AG04450 (cell line): Measurements from ENCODE around the gene RGS18. TPM values are rescaled to one million over a fixed set of nuclear protein-coding genes. Genes with fewer than 3 reads are reported as not detected.

Experiments
- CTCF ChIA-PET: fragments of 300-600, 350-600 bp; formaldehyde crosslinking; extraction: SDS; loops from one replicate; lab custom pipeline; 2022; ENCODE audit warnings: antibody characterized with exemption, inconsistent platforms; lab: Charles Lee
- POLR2A ChIA-PET: fragments of 350-600 bp; formaldehyde crosslinking; extraction: SDS; loops from one replicate; lab custom pipeline; 2021; ENCODE audit warnings: antibody characterized with exemption, inconsistent platforms; lab: Yijun Ruan, JAX
- DNase-seq: peaks from one replicate; pipeline ENCODE4 v3.0.0-alpha.2; 2011; ENCODE audit warnings: low read depth, low spot score
- H3K27ac ChIP-seq: one replicate; pipeline ENCODE4 v1.5.1; 2012; ENCODE audit warnings: low read depth, low read length, control low read depth
- H3K27me3 ChIP-seq: one replicate; pipeline ENCODE4 v1.6.0; 2012; ENCODE audit warnings: low read length; ENCODE audit not compliant: control insufficient read depth, insufficient read depth
- H3K4me3 ChIP-seq: 2 replicates; pipeline ENCODE4 v1.5.1; 2011; ENCODE audit warnings: mild to moderate bottlenecking, low read depth, low read length, control low read depth
- H3K9me3 ChIP-seq: 2 replicates; pipeline ENCODE4 v1.5.1; 2012; ENCODE audit warnings: low read length; ENCODE audit not compliant: control insufficient read depth, insufficient read depth
- polyA plus RNA-seq: library from polyadenylated mRNA; depleted of rRNA; stranded (reverse); fragments of >200 nt; gene quantifications from 2 replicates; pipeline ENCODE4 v1.2.3, GENCODE V29; 2011
- TF ChIP-seq, protein P1 (sequence below): IDR thresholded peaks from 2 replicates; pipeline ENCODE4 v1.5.1; 2011; ENCODE audit warnings: low read depth, low read length, control low read depth, inconsistent platforms

Gene RGS18
- polyA plus RNA-seq, 1 experiment, result 1.6 TPM

DNA sequence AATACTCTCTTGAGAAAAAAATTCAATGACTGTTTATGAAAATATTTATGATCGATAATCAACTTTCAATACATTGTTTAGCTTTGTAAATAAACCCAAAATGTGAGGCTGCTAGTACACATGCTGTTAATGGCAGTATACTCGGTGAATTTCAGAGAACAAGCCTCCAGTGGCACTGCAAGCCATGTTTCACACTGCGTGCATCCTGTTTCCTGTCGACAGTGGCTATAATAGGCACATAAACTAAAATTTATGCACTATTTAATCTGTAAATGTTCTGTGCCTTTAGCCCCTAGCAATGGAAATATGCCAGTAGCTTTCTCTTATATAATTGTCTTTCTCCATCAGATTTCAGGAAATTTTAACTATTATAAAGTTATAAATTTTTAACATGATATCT is 26.3 kb upstream of the RGS18 start:
- no peaks in the 10 kb centered on the region for H3K27me3 ChIP-seq
- POLR2A ChIA-PET, result no interaction called here
- peaks cover 5% of the 10 kb centered on the region; the same call in 1 of the 2 replicates for H3K9me3 ChIP-seq
- no peak for DNase-seq
- TF ChIP-seq, protein P1, sequence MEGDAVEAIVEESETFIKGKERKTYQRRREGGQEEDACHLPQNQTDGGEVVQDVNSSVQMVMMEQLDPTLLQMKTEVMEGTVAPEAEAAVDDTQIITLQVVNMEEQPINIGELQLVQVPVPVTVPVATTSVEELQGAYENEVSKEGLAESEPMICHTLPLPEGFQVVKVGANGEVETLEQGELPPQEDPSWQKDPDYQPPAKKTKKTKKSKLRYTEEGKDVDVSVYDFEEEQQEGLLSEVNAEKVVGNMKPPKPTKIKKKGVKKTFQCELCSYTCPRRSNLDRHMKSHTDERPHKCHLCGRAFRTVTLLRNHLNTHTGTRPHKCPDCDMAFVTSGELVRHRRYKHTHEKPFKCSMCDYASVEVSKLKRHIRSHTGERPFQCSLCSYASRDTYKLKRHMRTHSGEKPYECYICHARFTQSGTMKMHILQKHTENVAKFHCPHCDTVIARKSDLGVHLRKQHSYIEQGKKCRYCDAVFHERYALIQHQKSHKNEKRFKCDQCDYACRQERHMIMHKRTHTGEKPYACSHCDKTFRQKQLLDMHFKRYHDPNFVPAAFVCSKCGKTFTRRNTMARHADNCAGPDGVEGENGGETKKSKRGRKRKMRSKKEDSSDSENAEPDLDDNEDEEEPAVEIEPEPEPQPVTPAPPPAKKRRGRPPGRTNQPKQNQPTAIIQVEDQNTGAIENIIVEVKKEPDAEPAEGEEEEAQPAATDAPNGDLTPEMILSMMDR, result no peak
- no peak overlapping the region for H3K27ac ChIP-seq
- H3K4me3 ChIP-seq, result no peak overlapping the region
- CTCF ChIA-PET, result interaction anchor here (0.6 kb wide), 1 partner anchor 329 kb away, joined by 3 read pairs; no protein-coding TSS in a partner anchor

DNA sequence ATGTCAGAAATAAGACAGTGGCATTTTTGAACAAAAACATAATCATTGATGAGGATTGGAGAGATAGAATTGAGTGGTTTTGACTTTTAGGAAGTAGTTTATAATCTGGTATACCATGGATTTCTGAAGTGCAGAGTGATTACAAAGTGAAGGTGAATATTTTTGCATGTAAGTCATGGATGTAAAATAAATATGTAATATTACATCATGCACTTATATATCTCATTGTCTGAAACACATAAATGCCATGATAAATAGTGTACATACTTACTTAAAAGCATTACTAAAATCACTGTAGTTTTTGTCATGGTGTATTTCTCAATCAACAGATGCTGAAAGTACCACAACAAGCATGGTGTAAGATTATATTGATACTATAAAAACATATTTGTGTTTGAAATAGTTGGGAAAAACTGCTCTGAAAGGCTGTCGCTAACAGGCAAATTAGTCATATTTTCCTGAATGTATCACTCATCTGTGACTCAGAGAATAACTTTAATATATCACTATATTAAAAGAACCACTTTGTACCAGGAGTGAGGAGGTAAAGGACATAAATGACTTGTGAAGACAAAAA is 24.8 kb upstream of the RGS18 start:
- POLR2A ChIA-PET, result no interaction called here
- Histone ChIP-seq H3K4me3 (no peak overlapping the region), H3K27ac (no peak overlapping the region), H3K9me3 (peaks cover 5% of the 10 kb centered on the region; the same call in 1 of the 2 replicates), H3K27me3 (no peaks in the 10 kb centered on the region)
- no peak for DNase-seq
- TF ChIP-seq, protein P1, result no peak
- CTCF ChIA-PET, result no interaction called here

DNA sequence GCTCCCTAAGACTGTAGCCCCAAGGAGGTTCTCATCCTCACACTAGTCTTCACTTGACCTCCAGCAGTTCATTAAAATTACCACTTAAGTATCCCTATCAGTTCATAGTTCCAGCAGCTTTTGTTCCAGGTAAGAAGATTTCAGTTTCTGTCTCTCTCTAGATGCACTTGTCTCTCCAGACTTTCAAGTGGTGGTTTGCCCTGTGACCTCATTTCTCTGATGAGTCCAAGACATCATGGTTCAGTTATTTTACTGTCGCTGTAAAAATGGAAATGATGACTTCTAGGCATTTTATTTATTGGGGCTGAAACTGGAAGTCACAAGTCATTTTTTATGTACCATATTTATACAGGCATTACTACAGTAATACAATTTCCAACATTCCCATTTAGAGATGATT is 17.9 kb upstream of the RGS18 start:
- TF ChIP-seq, protein P1, result no peak
- no peak for DNase-seq
- ChIA-PET CTCF (no interaction called here), POLR2A (no interaction called here)
- no peak overlapping the region for H3K4me3 ChIP-seq
- no peaks in the 10 kb centered on the region for H3K27me3 ChIP-seq
- no peak overlapping the region for H3K27ac ChIP-seq
- peaks cover 2% of the 10 kb centered on the region; the same call in 1 of the 2 replicates for H3K9me3 ChIP-seq

DNA sequence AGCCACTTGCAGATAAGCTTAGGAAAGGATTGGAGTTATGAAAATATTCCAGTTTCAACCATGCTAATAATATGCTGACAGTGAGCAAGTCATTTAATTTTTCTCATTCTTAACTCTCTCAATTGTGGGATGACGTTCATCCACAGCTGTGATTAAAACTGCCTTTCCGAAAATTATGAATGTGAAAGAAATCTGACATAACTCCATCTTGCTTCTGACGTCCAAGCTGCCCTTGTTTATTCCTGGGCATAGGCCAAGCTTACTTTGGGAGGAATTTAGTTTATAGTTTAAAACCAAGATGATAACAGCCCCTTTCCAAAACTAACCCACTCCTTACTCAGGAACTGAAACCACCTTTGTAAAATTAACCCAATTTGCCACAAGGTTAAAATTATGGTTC is 11.0 kb upstream of the RGS18 start:
- peak; percentile 72 for DNase-seq
- Histone ChIP-seq H3K4me3 (no peak overlapping the region), H3K9me3 (no peaks in the 10 kb centered on the region), H3K27me3 (no peaks in the 10 kb centered on the region), H3K27ac (peak overlapping the region; percentile 85)
- TF ChIP-seq, protein P1, result no peak
- CTCF ChIA-PET, result no interaction called here
- POLR2A ChIA-PET, result interaction anchor here (1.3 kb wide), 1 partner anchor 42 kb away, joined by 3 read pairs; no protein-coding TSS in a partner anchor

DNA sequence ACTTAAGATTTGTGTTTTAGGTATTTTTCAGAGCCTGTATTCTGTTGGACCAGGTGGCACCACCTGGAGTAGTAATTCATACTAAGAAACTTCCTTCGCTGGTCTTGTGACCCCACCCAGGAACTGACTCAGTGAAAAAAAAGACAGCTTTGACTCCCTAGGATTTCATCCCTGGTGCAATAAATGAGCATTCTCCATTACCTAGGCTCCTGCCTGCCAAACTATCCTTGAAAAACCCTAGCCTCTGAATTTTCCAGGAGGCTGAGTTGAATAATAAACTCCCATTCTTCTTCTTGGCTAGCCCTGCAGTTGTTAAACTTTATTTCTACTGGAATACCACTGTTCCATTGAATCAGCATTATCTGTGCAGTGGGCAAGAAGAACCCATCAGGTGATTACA is 10.6 kb upstream of the RGS18 start:
- H3K27ac ChIP-seq, result peak overlapping the region; percentile 85
- H3K27me3 ChIP-seq, result no peaks in the 10 kb centered on the region
- no peak for DNase-seq
- POLR2A ChIA-PET, result interaction anchor here (1.3 kb wide), 1 partner anchor 43 kb away, joined by 3 read pairs; no protein-coding TSS in a partner anchor
- TF ChIP-seq, protein P1, result no peak
- H3K9me3 ChIP-seq, result no peaks in the 10 kb centered on the region
- CTCF ChIA-PET, result no interaction called here
- no peak overlapping the region for H3K4me3 ChIP-seq
